Measurements from ENCODE around the gene GIGYF2. TPM values are rescaled to one million over a fixed set of nuclear protein-coding genes. Genes with fewer than 3 reads are reported as not detected.

GIGYF2 gene
- polyA plus RNA-seq, 2 of the 4 experiments (the other 2 are of a cell fraction) = 31.2 to 46.3 TPM

DNA sequence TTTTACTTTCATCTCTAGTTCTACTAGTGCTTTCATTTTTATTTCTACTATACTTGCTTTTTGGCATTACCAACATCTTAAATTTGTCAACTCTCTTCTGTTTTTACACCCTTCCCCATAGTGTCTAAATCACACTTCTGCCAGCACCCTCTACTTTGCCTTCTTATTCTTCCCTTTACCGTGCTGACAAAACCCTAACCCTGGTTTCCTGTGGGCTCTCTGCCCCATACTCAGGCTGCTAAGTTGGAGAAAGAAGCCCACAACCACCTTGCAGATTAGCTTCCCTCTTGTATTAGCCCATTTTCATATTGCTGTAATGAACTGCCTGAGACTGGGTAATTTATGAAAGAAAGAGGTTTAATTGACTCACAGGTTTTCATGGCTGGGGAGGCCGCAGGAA lies 24.8 kb downstream of the GIGYF2 start:
- ATAC-seq (no peak), DNase-seq (ENCODE audit: low read depth in 1 of 2, low spot score in 1 of 2) (no peak), FAIRE-seq (no peak)
- Histone ChIP-seq H3K4me3 (no peak overlapping the region), H3K4me1 (no peaks in the 10 kb centered on the region), H3K27ac (no peak overlapping the region), H3K9me3 (no peaks in the 10 kb centered on the region), H3K4me2 (no peak overlapping the region)
- POLR2A ChIA-PET = no interaction called here
- CTCF ChIA-PET = no interaction called here
- TF ChIP-seq HEYL (CRISPR knock-in tag; IDR thresholded peaks at IDR 0.05) (no peak), ZFP36 (IDR thresholded peaks at IDR 0.05; ENCODE audit: borderline replicate concordance, partially characterized antibody) (no peak), ZC3H11A (IDR thresholded peaks at IDR 0.05) (no peak), RAD21 (conservative IDR thresholded peaks at IDR 0.05 in 1 of 2, IDR thresholded peaks at IDR 0.05 in 1 of 2) (no peak), POLR2AphosphoS2 (conservative IDR thresholded peaks at IDR 0.05; ENCODE audit: low read length) (no peak), ESRRA (IDR thresholded peaks at IDR 0.05; ENCODE audit: borderline replicate concordance, low read length) (no peak), KDM5A (IDR thresholded peaks at IDR 0.05) (no peak), FOXS1 (CRISPR knock-in tag; IDR thresholded peaks at IDR 0.05) (no peak), BHLHE40 (IDR thresholded peaks at IDR 0.05; ENCODE audit: low read depth, low read length) (no peak), KDM1A (IDR thresholded peaks at IDR 0.05; ENCODE audit: low read depth) (no peak)
- TF ChIP-seq, protein P1, sequence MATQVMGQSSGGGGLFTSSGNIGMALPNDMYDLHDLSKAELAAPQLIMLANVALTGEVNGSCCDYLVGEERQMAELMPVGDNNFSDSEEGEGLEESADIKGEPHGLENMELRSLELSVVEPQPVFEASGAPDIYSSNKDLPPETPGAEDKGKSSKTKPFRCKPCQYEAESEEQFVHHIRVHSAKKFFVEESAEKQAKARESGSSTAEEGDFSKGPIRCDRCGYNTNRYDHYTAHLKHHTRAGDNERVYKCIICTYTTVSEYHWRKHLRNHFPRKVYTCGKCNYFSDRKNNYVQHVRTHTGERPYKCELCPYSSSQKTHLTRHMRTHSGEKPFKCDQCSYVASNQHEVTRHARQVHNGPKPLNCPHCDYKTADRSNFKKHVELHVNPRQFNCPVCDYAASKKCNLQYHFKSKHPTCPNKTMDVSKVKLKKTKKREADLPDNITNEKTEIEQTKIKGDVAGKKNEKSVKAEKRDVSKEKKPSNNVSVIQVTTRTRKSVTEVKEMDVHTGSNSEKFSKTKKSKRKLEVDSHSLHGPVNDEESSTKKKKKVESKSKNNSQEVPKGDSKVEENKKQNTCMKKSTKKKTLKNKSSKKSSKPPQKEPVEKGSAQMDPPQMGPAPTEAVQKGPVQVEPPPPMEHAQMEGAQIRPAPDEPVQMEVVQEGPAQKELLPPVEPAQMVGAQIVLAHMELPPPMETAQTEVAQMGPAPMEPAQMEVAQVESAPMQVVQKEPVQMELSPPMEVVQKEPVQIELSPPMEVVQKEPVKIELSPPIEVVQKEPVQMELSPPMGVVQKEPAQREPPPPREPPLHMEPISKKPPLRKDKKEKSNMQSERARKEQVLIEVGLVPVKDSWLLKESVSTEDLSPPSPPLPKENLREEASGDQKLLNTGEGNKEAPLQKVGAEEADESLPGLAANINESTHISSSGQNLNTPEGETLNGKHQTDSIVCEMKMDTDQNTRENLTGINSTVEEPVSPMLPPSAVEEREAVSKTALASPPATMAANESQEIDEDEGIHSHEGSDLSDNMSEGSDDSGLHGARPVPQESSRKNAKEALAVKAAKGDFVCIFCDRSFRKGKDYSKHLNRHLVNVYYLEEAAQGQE (IDR thresholded peaks at IDR 0.05) = no peak
- TF ChIP-seq, protein P2, sequence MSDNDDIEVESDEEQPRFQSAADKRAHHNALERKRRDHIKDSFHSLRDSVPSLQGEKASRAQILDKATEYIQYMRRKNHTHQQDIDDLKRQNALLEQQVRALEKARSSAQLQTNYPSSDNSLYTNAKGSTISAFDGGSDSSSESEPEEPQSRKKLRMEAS (IDR thresholded peaks at IDR 0.05) = no peak
- TF ChIP-seq, protein P3, sequence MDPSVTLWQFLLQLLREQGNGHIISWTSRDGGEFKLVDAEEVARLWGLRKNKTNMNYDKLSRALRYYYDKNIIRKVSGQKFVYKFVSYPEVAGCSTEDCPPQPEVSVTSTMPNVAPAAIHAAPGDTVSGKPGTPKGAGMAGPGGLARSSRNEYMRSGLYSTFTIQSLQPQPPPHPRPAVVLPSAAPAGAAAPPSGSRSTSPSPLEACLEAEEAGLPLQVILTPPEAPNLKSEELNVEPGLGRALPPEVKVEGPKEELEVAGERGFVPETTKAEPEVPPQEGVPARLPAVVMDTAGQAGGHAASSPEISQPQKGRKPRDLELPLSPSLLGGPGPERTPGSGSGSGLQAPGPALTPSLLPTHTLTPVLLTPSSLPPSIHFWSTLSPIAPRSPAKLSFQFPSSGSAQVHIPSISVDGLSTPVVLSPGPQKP (IDR thresholded peaks at IDR 0.05; ENCODE audit: low read depth, low read length) = no peak
- TF ChIP-seq, protein P4, sequence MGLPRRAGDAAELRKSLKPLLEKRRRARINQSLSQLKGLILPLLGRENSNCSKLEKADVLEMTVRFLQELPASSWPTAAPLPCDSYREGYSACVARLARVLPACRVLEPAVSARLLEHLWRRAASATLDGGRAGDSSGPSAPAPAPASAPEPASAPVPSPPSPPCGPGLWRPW (IDR thresholded peaks at IDR 0.05) = no peak
- 94% methylated on average over 2 of the region's 2 CpGs for WGBS (ENCODE audit: missing lambda C conversion rate)

DNA sequence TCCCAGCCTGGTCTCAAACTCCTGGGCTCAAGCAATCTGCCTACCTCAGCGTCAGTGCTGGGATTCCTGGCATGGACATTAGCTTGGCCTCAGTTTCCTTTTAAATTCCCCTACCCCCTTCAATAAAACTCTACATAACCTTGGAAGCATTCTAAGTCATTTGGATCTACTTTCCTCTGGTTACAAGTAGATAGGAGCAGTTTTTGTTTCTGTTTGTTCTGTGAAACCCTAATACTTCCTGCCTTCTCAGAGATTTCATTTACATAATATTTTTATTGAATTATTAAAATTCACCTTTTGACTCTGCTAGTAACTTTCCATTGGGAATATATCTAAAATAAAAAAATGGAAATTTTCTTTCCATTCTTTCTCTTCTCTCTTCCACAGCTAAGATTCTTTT lies 25.9 kb downstream of the GIGYF2 start:
- no peak for DNase-seq (ENCODE audit: low read depth in 1 of 2, low spot score in 1 of 2)
- Histone ChIP-seq H3K4me3 (no peak overlapping the region), H3K4me1 (no peaks in the 10 kb centered on the region), H3K27ac (no peak overlapping the region), H3K9me3 (no peaks in the 10 kb centered on the region), H3K4me2 (no peak overlapping the region)
- POLR2A ChIA-PET = no interaction called here
- WGBS (ENCODE audit: missing lambda C conversion rate) = 88% methylated on average over 1 of the region's 1 CpG
- CTCF ChIA-PET = interaction anchor here (0.8 kb wide), 1 partner anchor 12 kb away, joined by 4 read pairs; no protein-coding TSS in a partner anchor
- TF ChIP-seq, protein P5, sequence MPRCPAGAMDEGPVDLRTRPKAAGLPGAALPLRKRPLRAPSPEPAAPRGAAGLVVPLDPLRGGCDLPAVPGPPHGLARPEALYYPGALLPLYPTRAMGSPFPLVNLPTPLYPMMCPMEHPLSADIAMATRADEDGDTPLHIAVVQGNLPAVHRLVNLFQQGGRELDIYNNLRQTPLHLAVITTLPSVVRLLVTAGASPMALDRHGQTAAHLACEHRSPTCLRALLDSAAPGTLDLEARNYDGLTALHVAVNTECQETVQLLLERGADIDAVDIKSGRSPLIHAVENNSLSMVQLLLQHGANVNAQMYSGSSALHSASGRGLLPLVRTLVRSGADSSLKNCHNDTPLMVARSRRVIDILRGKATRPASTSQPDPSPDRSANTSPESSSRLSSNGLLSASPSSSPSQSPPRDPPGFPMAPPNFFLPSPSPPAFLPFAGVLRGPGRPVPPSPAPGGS (IDR thresholded peaks at IDR 0.05) = no peak
- TF ChIP-seq ZSCAN20 (CRISPR knock-in tag; IDR thresholded peaks at IDR 0.05) (no peak), CEBPB (IDR thresholded peaks at IDR 0.05) (no peak), FOSB (CRISPR knock-in tag; IDR thresholded peaks at IDR 0.05) (no peak)
- TF ChIP-seq, protein P6, sequence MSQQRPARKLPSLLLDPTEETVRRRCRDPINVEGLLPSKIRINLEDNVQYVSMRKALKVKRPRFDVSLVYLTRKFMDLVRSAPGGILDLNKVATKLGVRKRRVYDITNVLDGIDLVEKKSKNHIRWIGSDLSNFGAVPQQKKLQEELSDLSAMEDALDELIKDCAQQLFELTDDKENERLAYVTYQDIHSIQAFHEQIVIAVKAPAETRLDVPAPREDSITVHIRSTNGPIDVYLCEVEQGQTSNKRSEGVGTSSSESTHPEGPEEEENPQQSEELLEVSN (IDR thresholded peaks at IDR 0.05; ENCODE audit: borderline replicate concordance, low read depth) = no peak
- no peak for FAIRE-seq
- no peak for ATAC-seq

Data from A549 (cell line).